BE2C (cell line): ENCODE measurements around the gene WNT7B.

ENCODE experiments used
- DNase-seq: peaks from one replicate; pipeline ENCODE4 v3.0.0-alpha.2; 2020
- H3K27me3 ChIP-seq: fragments of 250-450 bp; sonication (Bioruptor Pico); 2 replicates; pipeline ENCODE4 v1.5.1; 2020; ENCODE audit warnings: mild to moderate bottlenecking
- H3K36me3 ChIP-seq: fragments of 250-450 bp; sonication (Bioruptor Pico); 2 replicates; pipeline ENCODE4 v1.5.1; 2020; ENCODE audit warnings: mild to moderate bottlenecking
- H3K4me1 ChIP-seq: fragments of 250-450 bp; sonication (Bioruptor Pico); 2 replicates; pipeline ENCODE4 v1.5.1; 2020
- H3K4me3 ChIP-seq: 2 replicates; pipeline ENCODE4 v1.5.1; 2011; ENCODE audit warnings: low read depth, low read length
- H3K9me3 ChIP-seq: fragments of 250-450 bp; sonication (Bioruptor Pico); 2 replicates; pipeline ENCODE4 v1.5.1; 2020
- CTCF ChIP-seq: IDR thresholded peaks from 2 replicates; pipeline ENCODE4 v1.5.1; 2012; ENCODE audit warnings: mild to moderate bottlenecking, low read depth, low read length

WNT7B gene

GRCh38 chr22:45932071-45932470 is 44.9 kb downstream of the WNT7B start:
- H3K4me1 ChIP-seq = peaks cover 34% of the 10 kb centered on the region
- H3K4me3 ChIP-seq = no peak overlapping the region
- H3K36me3 ChIP-seq = no peaks in the 10 kb centered on the region
- DNase-seq = no peak
- H3K27me3 ChIP-seq = no peaks in the 10 kb centered on the region
- H3K9me3 ChIP-seq = no peaks in the 10 kb centered on the region
- no peak for TF ChIP-seq CTCF

GRCh38 chr22:45931042-45931441 is 45.9 kb downstream of the WNT7B start:
- Histone ChIP-seq H3K27me3 (no peaks in the 10 kb centered on the region), H3K9me3 (no peaks in the 10 kb centered on the region), H3K4me3 (no peak overlapping the region), H3K4me1 (peaks cover 34% of the 10 kb centered on the region), H3K36me3 (no peaks in the 10 kb centered on the region)
- TF ChIP-seq CTCF = no peak
- no peak for DNase-seq

GRCh38 chr22:45930324-45930723 is 46.6 kb downstream of the WNT7B start:
- Histone ChIP-seq H3K9me3 (no peaks in the 10 kb centered on the region), H3K36me3 (no peaks in the 10 kb centered on the region), H3K27me3 (no peaks in the 10 kb centered on the region), H3K4me3 (peak overlapping the region; percentile 28), H3K4me1 (peaks cover 33% of the 10 kb centered on the region)
- DNase-seq = peak; percentile 82
- TF ChIP-seq CTCF = no peak

GRCh38 chr22:45929649-45930048 is 47.3 kb downstream of the WNT7B start:
- DNase-seq = no peak
- H3K36me3 ChIP-seq = no peaks in the 10 kb centered on the region
- TF ChIP-seq CTCF = no peak
- no peak overlapping the region for H3K4me3 ChIP-seq
- no peaks in the 10 kb centered on the region for H3K9me3 ChIP-seq
- H3K27me3 ChIP-seq = no peaks in the 10 kb centered on the region
- H3K4me1 ChIP-seq = peaks cover 26% of the 10 kb centered on the region

GRCh38 chr22:45928726-45929368 is 48.1 kb downstream of the WNT7B start:
- Histone ChIP-seq H3K4me1 (peaks cover 20% of the 10 kb centered on the region), H3K4me3 (no peak overlapping the region), H3K27me3 (no peaks in the 10 kb centered on the region), H3K9me3 (no peaks in the 10 kb centered on the region), H3K36me3 (no peaks in the 10 kb centered on the region)
- DNase-seq = no peak
- no peak for TF ChIP-seq CTCF

GRCh38 chr22:45927059-45927458 is 49.9 kb downstream of the WNT7B start:
- Histone ChIP-seq H3K36me3 (no peaks in the 10 kb centered on the region), H3K27me3 (no peaks in the 10 kb centered on the region), H3K4me3 (no peak overlapping the region), H3K9me3 (no peaks in the 10 kb centered on the region), H3K4me1 (peaks cover 19% of the 10 kb centered on the region)
- no peak for TF ChIP-seq CTCF
- no peak for DNase-seq
